Cardiac fibroblast (primary cell): ENCODE measurements around the gene PLEKHN1.

Experiments used
- DNase-seq, 2 donors: peaks; one replicate each; pipeline versions ENCODE4 v3.0.0 to v3.0.0-alpha.2; 2010; ENCODE audit warnings: low read depth in 2 of 2
- H3K4me3 ChIP-seq, 2 donors: replicated peaks in 1 of 2; 1 replicate in 1 of 2; 2 replicates in 1 of 2; pipeline ENCODE4 v1.5.1; 2011; ENCODE audit warnings: low read depth in 2 of 2, low read length in 2 of 2, mild to moderate bottlenecking in 2 of 2, moderate library complexity in 1 of 2
- TF ChIP-seq, protein P1 (sequence below): IDR thresholded peaks from one replicate; pipeline ENCODE4 v1.5.1; 2011; ENCODE audit warnings: low read depth, mild to moderate bottlenecking, low read length, inconsistent platforms

Gene PLEKHN1

DNA sequence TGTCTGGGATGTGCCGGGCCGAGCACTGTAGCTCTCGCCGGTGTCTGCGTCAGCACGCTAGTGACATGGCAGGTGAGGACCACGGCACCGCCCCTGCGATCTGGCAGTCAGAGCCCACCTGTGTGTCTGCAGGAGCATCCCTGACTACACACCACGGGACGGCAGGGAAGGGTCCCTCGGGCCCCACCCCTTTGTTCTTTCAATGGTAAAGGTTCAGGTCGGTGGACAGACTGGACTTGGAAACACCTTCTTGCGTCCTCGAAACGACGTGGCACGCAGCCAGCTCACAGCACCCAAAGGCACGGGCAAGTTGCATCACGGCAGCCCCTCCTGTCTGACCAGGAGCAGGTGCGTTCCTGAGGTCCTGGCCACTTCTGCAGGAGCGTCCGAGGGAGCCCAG, 46.3 kb upstream of the PLEKHN1 start:
- no peak for DNase-seq
- TF ChIP-seq, protein P1, sequence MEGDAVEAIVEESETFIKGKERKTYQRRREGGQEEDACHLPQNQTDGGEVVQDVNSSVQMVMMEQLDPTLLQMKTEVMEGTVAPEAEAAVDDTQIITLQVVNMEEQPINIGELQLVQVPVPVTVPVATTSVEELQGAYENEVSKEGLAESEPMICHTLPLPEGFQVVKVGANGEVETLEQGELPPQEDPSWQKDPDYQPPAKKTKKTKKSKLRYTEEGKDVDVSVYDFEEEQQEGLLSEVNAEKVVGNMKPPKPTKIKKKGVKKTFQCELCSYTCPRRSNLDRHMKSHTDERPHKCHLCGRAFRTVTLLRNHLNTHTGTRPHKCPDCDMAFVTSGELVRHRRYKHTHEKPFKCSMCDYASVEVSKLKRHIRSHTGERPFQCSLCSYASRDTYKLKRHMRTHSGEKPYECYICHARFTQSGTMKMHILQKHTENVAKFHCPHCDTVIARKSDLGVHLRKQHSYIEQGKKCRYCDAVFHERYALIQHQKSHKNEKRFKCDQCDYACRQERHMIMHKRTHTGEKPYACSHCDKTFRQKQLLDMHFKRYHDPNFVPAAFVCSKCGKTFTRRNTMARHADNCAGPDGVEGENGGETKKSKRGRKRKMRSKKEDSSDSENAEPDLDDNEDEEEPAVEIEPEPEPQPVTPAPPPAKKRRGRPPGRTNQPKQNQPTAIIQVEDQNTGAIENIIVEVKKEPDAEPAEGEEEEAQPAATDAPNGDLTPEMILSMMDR, result no peak
- no peak overlapping the region for H3K4me3 ChIP-seq

DNA sequence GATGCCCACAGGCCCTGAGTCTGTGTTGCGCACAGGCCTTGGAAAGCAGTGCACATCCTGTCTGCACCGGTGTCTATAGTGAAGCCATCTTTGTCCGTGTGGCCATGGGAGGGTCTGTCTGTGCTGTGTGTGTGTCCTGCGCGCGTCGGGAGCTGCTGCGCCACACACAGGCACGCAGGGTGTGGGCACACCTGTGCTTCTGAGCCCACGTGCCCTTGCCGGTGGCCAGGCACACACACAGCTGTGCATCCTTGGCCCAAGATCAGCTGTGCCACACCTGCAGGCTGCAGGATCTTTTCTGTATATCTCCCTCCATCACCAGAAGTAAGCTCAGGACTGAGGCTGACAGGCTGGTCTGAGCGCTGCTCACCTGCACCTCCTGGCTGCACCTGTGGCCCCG, 45.8 kb upstream of the PLEKHN1 start:
- TF ChIP-seq, protein P1, result no peak
- H3K4me3 ChIP-seq, result no peak overlapping the region
- no peak for DNase-seq

DNA sequence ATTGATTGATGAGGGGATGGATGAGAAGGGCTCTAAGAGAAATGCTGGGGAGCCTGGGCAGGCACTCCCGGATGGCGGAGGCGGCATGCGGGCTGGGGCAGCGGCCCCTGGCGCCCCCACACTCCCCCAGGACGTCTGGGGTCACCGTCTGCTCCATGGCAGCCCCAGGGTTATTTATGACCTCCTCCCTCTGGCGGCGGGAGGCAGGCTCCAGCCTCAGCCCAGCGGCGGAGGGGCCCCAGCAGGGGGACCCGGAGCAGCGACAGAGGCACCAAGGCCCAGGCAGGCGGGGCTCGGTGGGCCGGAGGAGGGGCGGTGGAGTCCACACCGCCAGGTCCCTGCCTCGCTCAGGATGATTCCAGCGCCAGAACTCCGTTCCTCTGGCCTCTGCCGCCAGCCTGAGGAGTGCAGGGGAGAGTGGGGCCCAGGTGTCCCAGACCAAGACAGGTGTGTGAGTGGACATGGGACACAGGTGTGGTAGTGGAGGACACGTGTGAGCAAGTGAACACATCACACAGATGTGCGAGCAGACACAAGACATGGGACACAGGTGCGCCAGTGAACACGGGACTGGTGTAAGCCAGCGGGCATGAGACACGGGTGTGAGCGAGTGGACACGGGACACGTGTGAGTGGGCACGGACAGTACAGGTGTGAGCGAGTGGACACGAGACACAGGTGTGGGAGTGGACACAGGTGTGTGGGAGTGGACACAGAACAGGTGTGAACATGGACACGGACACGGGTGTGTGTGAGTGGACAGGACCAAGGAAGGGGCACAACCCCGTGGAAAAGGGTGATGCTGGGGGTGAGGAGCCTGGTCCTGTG, 45.1 kb upstream of the PLEKHN1 start:
- DNase-seq, result peak; percentile 70 to 78
- TF ChIP-seq, protein P1, result peak; percentile 56
- H3K4me3 ChIP-seq, result no peak overlapping the region

DNA sequence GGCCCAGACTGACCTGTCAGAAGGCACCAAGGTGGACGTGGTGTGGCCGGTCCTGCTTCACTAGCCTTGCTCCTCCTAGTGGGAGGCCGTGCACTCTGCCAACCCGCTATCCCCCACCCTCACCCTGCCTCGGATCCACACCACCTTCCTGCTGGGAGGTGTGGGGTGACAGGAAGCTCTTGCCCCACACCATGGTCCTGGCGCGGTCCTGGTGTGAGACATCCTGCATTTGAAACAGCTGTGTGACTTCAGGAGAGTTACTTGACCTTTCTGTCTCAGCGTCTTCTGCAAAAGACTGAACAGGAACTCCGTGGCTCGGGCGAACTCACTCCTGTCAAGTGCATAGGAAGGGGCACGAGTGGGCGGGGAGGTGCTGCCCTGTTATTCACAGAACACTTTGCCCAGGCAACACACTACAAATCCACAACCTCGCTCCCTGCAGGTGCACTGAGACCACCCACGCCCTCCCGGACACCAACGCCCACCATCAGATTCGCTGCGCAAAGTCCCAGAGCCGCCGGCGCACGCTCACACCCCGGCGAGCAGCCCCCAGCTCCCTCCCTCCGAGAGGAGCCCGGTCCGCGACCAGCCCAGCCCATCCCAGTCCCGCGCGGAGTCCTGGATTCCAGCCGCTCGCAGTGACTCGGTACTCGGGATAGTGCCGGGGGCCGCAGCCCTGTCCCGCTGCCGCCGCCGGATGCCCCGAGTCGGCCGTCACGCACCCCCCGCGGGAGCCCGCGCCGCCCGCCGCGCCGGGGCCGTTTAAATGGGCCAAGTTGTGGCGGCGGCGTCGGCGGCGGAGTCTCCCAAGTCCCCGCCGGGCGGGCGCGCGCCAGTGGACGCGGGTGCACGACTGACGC, 42.9 kb upstream of the PLEKHN1 start, which contains the start of gene SAMD11:
SAMD11 (plus strand) TSS at position 793 of the 860 bp plus-strand sequence. CDS start 509 bp downstream, outside the sequence.
- H3K4me3 ChIP-seq, result peak within 1 kb of the TSS; percentile 18 to 43
- peak; percentile 78 to 89 for DNase-seq
- TF ChIP-seq, protein P1, result no peak

DNA sequence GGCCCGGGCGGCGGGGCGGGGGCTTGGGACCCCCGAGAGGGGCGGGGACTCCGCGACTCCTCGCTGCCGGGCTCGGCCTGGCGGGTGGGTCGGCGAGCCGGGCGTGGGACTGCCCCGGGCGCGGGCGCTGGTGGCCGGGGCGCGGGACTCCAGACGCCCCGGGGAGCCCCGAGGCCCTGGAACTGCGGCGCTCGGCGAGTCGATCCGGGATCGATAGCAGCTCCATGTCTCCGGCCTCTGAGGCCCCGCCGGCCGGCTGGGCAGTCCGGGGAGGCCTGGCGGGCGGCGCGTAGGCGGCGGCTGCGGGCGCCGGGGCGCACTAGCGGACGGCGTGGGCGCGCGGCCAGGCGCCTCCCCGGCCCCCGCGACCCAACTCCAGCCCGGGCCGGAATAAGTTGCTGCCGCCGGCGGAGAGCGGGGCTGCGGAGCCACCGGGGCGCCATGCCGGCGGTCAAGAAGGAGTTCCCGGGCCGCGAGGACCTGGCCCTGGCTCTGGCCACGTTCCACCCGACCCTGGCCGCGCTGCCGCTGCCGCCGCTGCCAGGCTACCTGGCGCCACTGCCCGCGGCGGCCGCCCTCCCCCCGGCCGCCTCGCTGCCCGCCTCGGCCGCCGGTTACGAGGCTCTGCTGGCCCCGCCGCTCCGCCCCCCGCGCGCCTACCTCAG, 42.2 kb upstream of the PLEKHN1 start:
- H3K4me3 ChIP-seq, result peak overlapping the region; percentile 15 to 18
- TF ChIP-seq, protein P1, result no peak

More for the DNA sequence above, 42.2 kb upstream of the PLEKHN1 start:
- DNase-seq, result no peak
